Breast epithelium (tissue), 3 donors: ENCODE results near the gene MGME1.

Experiments
- POLR2A ChIP-seq: fragments of 450-650 bp; IDR thresholded peaks from one replicate; pipeline ENCODE4 v1.6.1; 2016; ENCODE audit warnings: antibody characterized with exemption, mild to moderate bottlenecking, moderate library complexity
- TF ChIP-seq, protein P1 (sequence below), 3 donors: fragments of 450-650 bp; IDR thresholded peaks; one replicate each; pipeline ENCODE4 v1.5.1; 2016 to 2017; ENCODE audit warnings: antibody characterized with exemption in 3 of 3, mild to moderate bottlenecking in 3 of 3, moderate library complexity in 3 of 3

- no peak for TF ChIP-seq POLR2A
- TF ChIP-seq, protein P1, sequence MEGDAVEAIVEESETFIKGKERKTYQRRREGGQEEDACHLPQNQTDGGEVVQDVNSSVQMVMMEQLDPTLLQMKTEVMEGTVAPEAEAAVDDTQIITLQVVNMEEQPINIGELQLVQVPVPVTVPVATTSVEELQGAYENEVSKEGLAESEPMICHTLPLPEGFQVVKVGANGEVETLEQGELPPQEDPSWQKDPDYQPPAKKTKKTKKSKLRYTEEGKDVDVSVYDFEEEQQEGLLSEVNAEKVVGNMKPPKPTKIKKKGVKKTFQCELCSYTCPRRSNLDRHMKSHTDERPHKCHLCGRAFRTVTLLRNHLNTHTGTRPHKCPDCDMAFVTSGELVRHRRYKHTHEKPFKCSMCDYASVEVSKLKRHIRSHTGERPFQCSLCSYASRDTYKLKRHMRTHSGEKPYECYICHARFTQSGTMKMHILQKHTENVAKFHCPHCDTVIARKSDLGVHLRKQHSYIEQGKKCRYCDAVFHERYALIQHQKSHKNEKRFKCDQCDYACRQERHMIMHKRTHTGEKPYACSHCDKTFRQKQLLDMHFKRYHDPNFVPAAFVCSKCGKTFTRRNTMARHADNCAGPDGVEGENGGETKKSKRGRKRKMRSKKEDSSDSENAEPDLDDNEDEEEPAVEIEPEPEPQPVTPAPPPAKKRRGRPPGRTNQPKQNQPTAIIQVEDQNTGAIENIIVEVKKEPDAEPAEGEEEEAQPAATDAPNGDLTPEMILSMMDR (IDR thresholded peaks at IDR 0.05): no peak
These were observed 63.2 kb downstream of the MGME1 start for GRCh38 chr20:18031888-18032509.
